Measurements from ENCODE around the gene ATP1A3.
A peak's percentile ranks its signal among the peaks of the same experiment; 100 is the strongest.
"Not testable (repeated sequence)": the region's sequence is repeated elsewhere in the genome, so short reads cannot be mapped to it uniquely, and the experiment has no call there.

Gene ATP1A3

DNA sequence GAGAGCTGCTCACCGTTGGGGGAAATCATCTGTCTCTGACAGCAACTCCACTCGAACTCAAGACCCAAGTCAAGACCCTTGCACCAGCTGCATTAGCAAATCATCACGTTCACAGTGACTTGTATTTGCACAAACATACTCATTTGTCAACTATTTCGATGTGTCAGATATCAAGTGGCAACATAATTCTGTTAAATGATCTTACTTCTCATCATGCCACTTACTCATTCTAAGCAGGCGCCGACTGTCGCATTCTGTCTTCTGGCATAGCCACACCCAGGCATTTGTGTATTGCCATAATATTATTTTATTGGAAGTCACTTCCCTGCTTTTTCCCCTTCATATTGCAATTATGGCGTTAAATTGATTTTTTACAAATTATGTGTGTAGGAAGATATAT is 23.0 kb upstream of the ATP1A3 start:
- H3K4me3 ChIP-seq (ENCODE audit: low read depth, low read length) = no peak overlapping the region
- no peak for DNase-seq (ENCODE audit: low read depth)

GRCh38 chr19:42012747-42013146 is 18.7 kb upstream of the ATP1A3 start:
- DNase-seq (ENCODE audit: low read depth); H3K4me3 ChIP-seq (ENCODE audit: low read depth, low read length): not testable (repeated sequence)

- DNase-seq (ENCODE audit: low read depth) = peak; percentile 33
- no peak overlapping the region for H3K4me3 ChIP-seq (ENCODE audit: low read depth, low read length)
Observed at GRCh38 chr19:42010245-42011126, 16.5 kb upstream of the ATP1A3 start.

GRCh38 chr19:42006569-42006968 is 12.5 kb upstream of the ATP1A3 start:
- H3K4me3 ChIP-seq (ENCODE audit: low read depth, low read length) = no peak overlapping the region
- DNase-seq (ENCODE audit: low read depth) = no peak

DNA sequence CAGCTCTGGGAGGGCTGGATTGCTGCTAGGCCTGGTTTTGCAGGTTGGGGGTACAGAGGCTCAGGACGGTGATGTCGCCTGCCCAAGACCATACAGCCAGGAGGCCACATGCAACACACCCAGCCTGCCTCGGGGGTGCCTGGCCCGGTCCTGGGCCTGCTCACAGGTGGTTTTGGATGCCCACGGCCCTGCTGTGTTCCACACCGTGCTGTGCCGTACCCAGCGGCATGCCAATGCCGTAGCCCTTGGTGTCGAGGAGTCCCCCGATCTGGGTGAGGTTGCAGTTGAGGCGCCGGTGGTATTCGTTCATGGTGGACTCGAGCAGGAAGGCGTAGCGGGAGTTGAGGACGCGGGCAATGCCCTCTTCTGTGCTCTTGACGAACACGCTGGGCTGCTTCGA is 11.5 kb upstream of the ATP1A3 start:
- H3K4me3 ChIP-seq (ENCODE audit: low read depth, low read length) = no peak overlapping the region
- DNase-seq (ENCODE audit: low read depth) = no peak

- H3K4me3 ChIP-seq (ENCODE audit: low read depth, low read length) = no peak overlapping the region
- no peak for DNase-seq (ENCODE audit: low read depth)
Observed at GRCh38 chr19:42003506-42004294, 9.7 kb upstream of the ATP1A3 start.

DNA sequence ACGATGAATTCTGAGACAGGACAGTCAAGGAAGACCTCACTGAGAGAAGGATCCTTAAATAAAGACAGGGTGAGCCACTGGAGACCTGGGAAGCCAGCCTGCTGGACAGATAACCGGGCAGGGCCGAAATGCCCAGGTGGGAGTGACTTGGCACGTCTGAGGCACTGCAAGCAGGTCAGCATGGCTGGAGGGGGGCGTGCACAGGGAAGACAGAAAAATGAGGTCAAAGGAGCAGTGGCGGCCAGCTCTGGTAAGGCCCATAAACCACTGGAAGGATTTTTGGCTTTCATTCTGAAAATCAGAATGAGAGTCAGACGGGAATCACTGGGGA is 5.8 kb upstream of the ATP1A3 start:
- H3K4me3 ChIP-seq (ENCODE audit: low read depth, low read length) = no peak overlapping the region
- DNase-seq (ENCODE audit: low read depth) = no peak

GRCh38 chr19:41999071-41999877 is 5.2 kb upstream of the ATP1A3 start:
- H3K4me3 ChIP-seq (ENCODE audit: low read depth, low read length) = no peak overlapping the region
- DNase-seq (ENCODE audit: low read depth) = no peak

- no peak for DNase-seq (ENCODE audit: low read depth)
- H3K4me3 ChIP-seq (ENCODE audit: low read depth, low read length) = peak overlapping the region; percentile 19
Observed at GRCh38 chr19:41998246-41999020, 4.4 kb upstream of the ATP1A3 start.

DNA sequence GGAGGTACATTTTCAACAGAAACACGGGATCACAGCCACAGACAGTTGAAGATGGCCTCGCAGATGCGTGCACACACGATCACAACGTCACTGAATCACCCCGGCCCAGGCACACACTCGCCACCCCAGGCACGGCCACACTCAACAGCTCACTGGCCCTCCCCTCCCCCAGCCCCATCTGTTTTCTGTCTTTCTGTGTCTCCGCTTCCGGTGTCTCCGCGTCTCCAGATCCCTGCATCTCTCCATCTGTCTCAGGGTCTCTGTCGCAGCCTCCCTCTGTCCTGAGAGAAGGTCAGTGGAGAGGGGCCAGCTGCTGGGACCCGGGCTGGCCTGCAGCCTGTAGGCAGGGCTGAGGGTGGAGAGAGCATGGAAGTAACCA is 3.8 kb upstream of the ATP1A3 start:
- no peak overlapping the region for H3K4me3 ChIP-seq (ENCODE audit: low read depth, low read length)
- DNase-seq (ENCODE audit: low read depth) = no peak

DNA sequence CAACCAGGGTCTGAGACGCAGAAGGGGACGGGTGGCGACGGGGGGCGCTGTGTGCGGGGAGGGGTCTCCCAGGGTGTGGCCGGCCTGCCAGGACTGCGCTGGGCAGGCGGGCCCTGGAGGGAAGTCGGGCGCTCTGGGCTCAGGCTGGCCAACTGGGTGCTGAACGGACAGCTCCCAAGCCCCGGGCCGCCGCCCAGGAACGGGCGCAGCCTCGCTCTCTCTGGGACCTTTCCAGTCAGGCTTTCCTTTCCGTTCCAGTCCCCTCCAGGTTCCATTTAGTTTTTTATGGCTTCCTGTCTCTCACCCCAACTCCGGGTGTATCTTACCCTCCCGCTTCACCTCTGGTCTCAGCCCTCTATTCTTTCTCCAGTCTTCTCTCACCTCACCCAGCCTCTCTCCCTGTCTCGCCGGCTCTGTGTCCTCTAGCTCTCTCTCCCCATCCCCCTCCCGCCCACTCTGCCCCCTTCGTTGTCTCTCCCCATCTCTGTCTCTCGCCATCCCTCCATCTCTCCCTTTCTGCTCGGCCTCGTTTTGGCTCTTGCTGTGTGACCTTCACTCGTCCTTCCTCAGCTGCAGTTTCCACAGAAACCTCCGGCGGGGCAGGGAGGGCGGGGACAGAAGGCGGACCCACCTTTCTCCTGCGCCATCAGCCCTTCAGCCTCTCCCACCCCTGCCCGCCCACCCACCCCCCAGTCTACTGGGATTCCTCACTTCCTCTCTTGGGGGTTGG is 3.3 kb upstream of the ATP1A3 start:
- no peak overlapping the region for H3K4me3 ChIP-seq (ENCODE audit: low read depth, low read length)
- no peak for DNase-seq (ENCODE audit: low read depth)

DNA sequence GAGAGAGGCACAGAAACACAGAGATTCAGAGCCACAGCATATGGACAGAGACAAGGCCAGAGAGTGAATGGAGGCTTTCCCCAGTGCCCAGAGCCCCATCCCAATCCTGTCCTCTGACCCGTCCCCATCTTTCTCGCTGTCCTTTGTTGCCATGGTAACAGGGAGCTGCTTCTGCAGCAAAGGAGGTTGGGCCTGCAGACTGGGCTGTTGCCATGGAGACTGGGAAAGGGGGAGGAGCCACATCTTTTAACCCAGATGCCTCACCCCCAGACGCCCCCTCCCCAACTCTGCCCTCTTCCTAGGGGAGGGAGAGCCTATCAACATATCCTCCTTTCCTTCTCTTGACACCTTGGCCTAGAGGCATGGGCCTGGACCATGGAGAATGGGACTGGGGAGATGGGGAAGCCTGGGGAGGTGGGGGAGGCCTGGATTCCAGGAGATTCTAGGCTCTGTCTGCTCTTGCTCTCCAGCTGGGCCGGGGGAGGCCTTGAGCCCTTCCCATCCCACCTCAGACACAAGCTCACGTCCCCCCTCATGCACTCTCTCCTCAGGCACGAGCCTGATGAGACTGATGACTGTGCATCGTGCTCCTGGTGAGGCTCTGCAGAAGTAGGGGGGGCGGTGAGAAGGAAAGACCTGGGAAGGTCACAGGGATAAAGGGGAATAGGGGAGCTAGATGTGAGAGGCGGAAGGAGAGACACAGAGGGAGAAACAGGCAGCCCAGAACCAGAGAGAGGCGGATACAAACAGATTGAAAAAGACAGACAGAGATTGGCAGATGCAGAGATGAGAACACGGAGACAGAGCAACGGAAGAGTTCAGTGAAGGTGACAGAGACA is 2.1 kb upstream of the ATP1A3 start:
- H3K4me3 ChIP-seq (ENCODE audit: low read depth, low read length) = no peak overlapping the region
- DNase-seq (ENCODE audit: low read depth) = no peak

DNA sequence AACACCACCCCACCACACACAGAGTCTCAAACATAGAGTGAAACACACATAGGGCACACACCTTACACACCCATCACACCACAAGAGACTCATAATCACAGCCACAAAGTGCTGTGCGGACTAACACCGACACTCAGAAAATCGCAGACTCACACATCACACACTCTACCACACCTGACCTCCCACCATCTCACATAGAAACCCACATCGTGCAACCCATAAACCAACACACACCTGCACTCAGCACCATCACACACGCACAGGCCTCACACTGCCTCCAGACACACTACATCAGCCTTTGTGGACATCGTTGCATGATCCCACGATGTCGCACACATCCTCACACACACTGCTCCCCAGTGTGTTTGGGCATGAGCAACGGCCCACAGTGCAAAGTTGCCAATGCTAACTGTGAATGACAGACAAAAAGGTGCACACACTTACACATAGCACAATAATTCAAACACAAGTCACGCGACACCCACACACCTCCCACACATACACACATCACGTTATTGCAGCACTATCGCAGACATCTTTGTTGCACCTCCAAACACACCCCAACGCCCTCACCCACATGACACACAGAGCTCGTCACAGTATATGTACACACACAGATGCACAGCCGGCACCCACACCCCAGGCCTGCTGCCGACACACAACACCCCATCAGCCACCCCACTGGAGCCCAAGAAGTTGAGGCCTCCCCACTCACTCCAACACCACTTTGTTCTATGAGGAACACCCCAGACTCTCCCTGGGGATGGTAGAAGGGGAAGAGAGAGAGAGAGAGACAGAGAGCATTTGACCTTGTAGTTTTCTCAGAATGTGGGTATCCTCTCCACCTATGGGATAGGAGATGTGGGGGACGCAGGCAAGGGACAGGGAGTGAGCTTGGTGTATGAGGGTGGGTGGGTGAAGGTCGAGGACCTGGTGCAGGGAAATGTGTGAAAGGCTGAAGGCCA is 1.2 kb upstream of the ATP1A3 start:
- DNase-seq (ENCODE audit: low read depth) = no peak
- no peak overlapping the region for H3K4me3 ChIP-seq (ENCODE audit: low read depth, low read length)

DNA sequence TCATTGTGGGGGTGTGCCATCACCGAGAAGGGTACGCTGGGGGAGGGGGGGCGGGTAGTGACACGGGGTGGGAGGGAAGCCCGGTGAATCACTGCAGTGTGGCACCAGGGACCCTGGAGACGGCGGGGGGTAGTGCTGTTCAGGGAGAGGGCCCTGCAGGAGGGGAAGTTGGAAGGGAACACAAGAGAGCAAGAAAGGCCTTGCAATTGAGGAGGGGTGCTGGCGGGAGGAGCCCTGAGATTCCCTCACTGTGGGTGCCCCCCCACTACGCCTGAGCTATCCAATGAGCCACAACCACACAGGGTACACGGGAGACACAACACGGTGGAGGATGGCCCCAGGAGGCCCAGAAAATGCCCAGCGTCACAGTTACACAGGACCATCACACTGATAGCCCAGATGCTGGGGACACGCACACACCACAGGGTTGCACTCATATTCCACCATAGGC is 516 bp upstream of the ATP1A3 start:
- peak overlapping the region; percentile 43 for H3K4me3 ChIP-seq (ENCODE audit: low read depth, low read length)
- DNase-seq (ENCODE audit: low read depth) = no peak

- DNase-seq (ENCODE audit: low read depth); H3K4me3 ChIP-seq (ENCODE audit: low read depth, low read length): not testable (repeated sequence)
Observed at GRCh38 chr19:41991925-41992569, 2.0 kb downstream of the ATP1A3 start.

- H3K4me3 ChIP-seq (ENCODE audit: low read depth, low read length) = no peak overlapping the region
- no peak for DNase-seq (ENCODE audit: low read depth)
Observed at GRCh38 chr19:41991025-41991424, 3.0 kb downstream of the ATP1A3 start.
